Liver (tissue), 9 donors: ENCODE data around the gene ERC2. TPM values are rescaled to one million over a fixed set of nuclear protein-coding genes. Genes with fewer than 3 reads are reported as not detected.

Experiments used
- DNase-seq: peaks from one replicate; pipeline ENCODE4 v3.0.0-alpha.2; 2017; ENCODE audit warnings: low spot score
- H3K27ac ChIP-seq, 2 donors: one replicate each; pipeline ENCODE4 v1.7.0; 2013; ENCODE audit warnings: inconsistent platforms in 2 of 2, low read length in 2 of 2, control low read depth in 1 of 2, low read depth in 1 of 2, mild to moderate bottlenecking in 1 of 2
- H3K27me3 ChIP-seq, 4 donors: one replicate each; pipeline versions ENCODE4 v1.6.1 to v1.7.0; 2013; ENCODE audit warnings: low read length in 3 of 4, inconsistent platforms in 1 of 4, mild to moderate bottlenecking in 1 of 4, moderate library complexity in 1 of 4; ENCODE audit not compliant: control insufficient read depth in 4 of 4, insufficient read depth in 4 of 4
- H3K36me3 ChIP-seq, 4 donors: one replicate each; pipeline versions ENCODE4 v1.6.1 to v1.7.0; 2013; ENCODE audit warnings: low read length in 3 of 4, mild to moderate bottlenecking in 3 of 4, low read depth in 1 of 4, moderate library complexity in 1 of 4; ENCODE audit not compliant: control insufficient read depth in 4 of 4, insufficient read depth in 3 of 4
- H3K4me1 ChIP-seq, 4 donors: one replicate each; pipeline versions ENCODE4 v1.6.1 to v1.7.0; 2013; ENCODE audit warnings: low read length in 3 of 4, mild to moderate bottlenecking in 3 of 4, moderate library complexity in 1 of 4; ENCODE audit not compliant: control insufficient read depth in 4 of 4, insufficient read depth in 4 of 4
- H3K4me3 ChIP-seq, 3 donors: one replicate each; pipeline versions ENCODE4 v1.6.1 to v1.7.0; 2013; ENCODE audit warnings: low read length in 3 of 3, control low read depth in 1 of 3, low read depth in 1 of 3, mild to moderate bottlenecking in 1 of 3
- H3K9ac ChIP-seq, 2 donors: one replicate each; pipeline ENCODE4 v1.7.0; 2013; ENCODE audit warnings: low read length in 2 of 2, mild to moderate bottlenecking in 2 of 2, moderate library complexity in 2 of 2, control low read depth in 1 of 2, low read depth in 1 of 2
- H3K9me3 ChIP-seq, 4 donors: one replicate each; pipeline versions ENCODE4 v1.6.1 to v1.7.0; 2013; ENCODE audit warnings: low read length in 3 of 4; ENCODE audit not compliant: control insufficient read depth in 4 of 4
- ATF3 ChIP-seq: IDR thresholded peaks from 2 replicates; pipeline ENCODE4 v1.6.1; 2016; ENCODE audit warnings: antibody characterized with exemption
- CTCF ChIP-seq: fragments of 150-350 bp; IDR thresholded peaks from 2 replicates; pipeline ENCODE4 v1.5.1; 2017; ENCODE audit warnings: improper control_type of control experiment, low read depth, low read length; ENCODE audit not compliant: missing input control
- EGR1 ChIP-seq, 2 donors: IDR thresholded peaks; 2 replicates each; pipeline ENCODE4 v1.6.1; 2016 to 2018; ENCODE audit warnings: antibody characterized with exemption in 2 of 2, low read depth in 2 of 2
- FOXA1 ChIP-seq: IDR thresholded peaks from 2 replicates; pipeline ENCODE4 v1.6.1; 2016; ENCODE audit warnings: antibody characterized with exemption
- FOXA2 ChIP-seq: IDR thresholded peaks from 2 replicates; pipeline ENCODE4 v1.6.1; 2016; ENCODE audit warnings: antibody characterized with exemption
- GABPA ChIP-seq, 2 donors: IDR thresholded peaks in 1 of 2; conservative IDR thresholded peaks in 1 of 2; 2 replicates each; pipeline ENCODE4 v1.6.1; 2016; ENCODE audit warnings: antibody characterized with exemption in 2 of 2, mild to moderate bottlenecking in 1 of 2, moderate library complexity in 1 of 2
- HNF4A ChIP-seq, 2 donors: conservative IDR thresholded peaks; 2 replicates each; pipeline ENCODE4 v1.6.1; 2016; ENCODE audit warnings: antibody characterized with exemption in 2 of 2, mild to moderate bottlenecking in 2 of 2
- HNF4G ChIP-seq: IDR thresholded peaks from 2 replicates; pipeline ENCODE4 v1.6.1; 2016; ENCODE audit warnings: antibody characterized with exemption
- JUND ChIP-seq, 2 donors: IDR thresholded peaks; 2 replicates each; pipeline ENCODE4 v1.6.1; 2016; ENCODE audit warnings: antibody characterized with exemption in 2 of 2
- MAX ChIP-seq: IDR thresholded peaks from 2 replicates; pipeline ENCODE4 v1.6.1; 2016; ENCODE audit warnings: antibody characterized with exemption
- NR2F2 ChIP-seq: IDR thresholded peaks from 2 replicates; pipeline ENCODE4 v1.6.1; 2016; ENCODE audit warnings: antibody characterized with exemption
- RAD21 ChIP-seq, 2 donors: IDR thresholded peaks; 2 replicates each; pipeline ENCODE4 v1.6.1; 2016; ENCODE audit warnings: antibody characterized with exemption in 2 of 2, mild to moderate bottlenecking in 2 of 2
- REST ChIP-seq: IDR thresholded peaks from 2 replicates; pipeline ENCODE4 v1.6.1; 2016; ENCODE audit warnings: antibody characterized with exemption, mild to moderate bottlenecking
- RXRA ChIP-seq, 2 donors: IDR thresholded peaks; 2 replicates each; pipeline ENCODE4 v1.6.1; 2017 to 2018; ENCODE audit warnings: antibody characterized with exemption in 2 of 2, mild to moderate bottlenecking in 1 of 2
- SP1 ChIP-seq: IDR thresholded peaks from 2 replicates; pipeline ENCODE4 v1.6.1; 2018; ENCODE audit warnings: antibody characterized with exemption, mild to moderate bottlenecking
- TAF1 ChIP-seq: conservative IDR thresholded peaks from 2 replicates; pipeline ENCODE4 v1.6.1; 2016; ENCODE audit warnings: antibody characterized with exemption, mild to moderate bottlenecking
- YY1 ChIP-seq: IDR thresholded peaks from 2 replicates; pipeline ENCODE4 v1.6.1; 2016; ENCODE audit warnings: antibody characterized with exemption, mild to moderate bottlenecking
- ZBTB33 ChIP-seq: IDR thresholded peaks from 2 replicates; pipeline ENCODE4 v1.6.1; 2016; ENCODE audit warnings: antibody characterized with exemption
- WGBS: extraction: QIAGEN DNeasy Blood & Tissue Kit; methylation state at CpG from one replicate; pipeline ENCODE4 v1.1.7; 2013; 5-methylcytosine and 5-hydroxymethylcytosine counted together
- polyA plus RNA-seq, 2 donors: library from polyadenylated mRNA; stranded (reverse) in 1 of 2; unstranded in 1 of 2; fragments of 200-250 nt in 1 of 2; fragments of >200 nt in 1 of 2; fragmentation: Nextera tagmentation in 1 of 2; extraction: Ambion mirVana in 1 of 2; gene quantifications; one replicate each; pipeline versions ENCODE4 v1.2.1 to v1.2.3, GENCODE V29; 2013 to 2015
- total RNA-seq, 2 donors: library from RNA; depleted of rRNA; stranded (reverse); fragments of >200 nt; gene quantifications; one replicate each; pipeline ENCODE4 v1.2.3, GENCODE V29; 2014
- donor health status: healthy.
- donor health status: healthy.
- donor health status: healthy.
- donor health status: healthy.
- donor health status: healthy.

ERC2 gene
- total and polyA plus RNA-seq, 4 donors = 0.14 to 0.25 TPM; not detected in 2

- H3K27me3 ChIP-seq = peaks cover 0 to 5% (median 0%) of the 10 kb centered on the region in 4 donors
- no peaks in the 10 kb centered on the region for H3K4me1 ChIP-seq
- 85% methylated on average over 4 of the region's 4 CpGs for WGBS
- no peak for DNase-seq
- H3K27ac ChIP-seq = no peak overlapping the region
- H3K36me3 ChIP-seq = no peaks in the 10 kb centered on the region
- H3K9me3 ChIP-seq = no peaks in the 10 kb centered on the region
- no peak for TF ChIP-seq YY1
- TF ChIP-seq ZBTB33 = no peak
- no peak for TF ChIP-seq HNF4G
- TF ChIP-seq REST = no peak
- TF ChIP-seq HNF4A (conservative IDR thresholded peaks at IDR 0.05) = no peak
- no peak for TF ChIP-seq EGR1 (IDR thresholded peaks at IDR 0.05; ENCODE audit: low read depth in 2 of 2)
- no peak for TF ChIP-seq FOXA2
- TF ChIP-seq MAX = no peak
- no peak for TF ChIP-seq JUND (IDR thresholded peaks at IDR 0.05)
- TF ChIP-seq ATF3 = no peak
- TF ChIP-seq TAF1 = no peak
- TF ChIP-seq RAD21 (IDR thresholded peaks at IDR 0.05) = no peak
- no peak for TF ChIP-seq SP1
- no peak for TF ChIP-seq NR2F2
- TF ChIP-seq CTCF = no peak
- no peak for TF ChIP-seq RXRA (IDR thresholded peaks at IDR 0.05)
- no peak for TF ChIP-seq GABPA (IDR thresholded peaks at IDR 0.05 in 1 of 2, conservative IDR thresholded peaks at IDR 0.05 in 1 of 2)
- no peak for TF ChIP-seq FOXA1
- no peak overlapping the region for H3K9ac ChIP-seq
- H3K4me3 ChIP-seq = no peak overlapping the region
Measured at GRCh38 chr3:55893045-55893664, 575.1 kb downstream of the ERC2 start.
